HepG2 (cell line): ENCODE data around the gene MYO9A. TPM values are rescaled to one million over a fixed set of nuclear protein-coding genes. Genes with fewer than 3 reads are reported as not detected.

ENCODE experiments used
- CREM ChIP-seq, 2 experiments: sonication (generic) in 1 of 2; formaldehyde crosslinking in 1 of 2; IDR thresholded peaks; 2 replicates each; pipeline versions ENCODE4 v1.4.0 to v1.6.1; 2016 to 2020; ENCODE audit warnings: antibody characterized with exemption in 1 of 2, mild to moderate bottlenecking in 1 of 2, missing genetic modification reagents in 1 of 2
- NAIF1 ChIP-seq: sonication (generic); formaldehyde crosslinking; IDR thresholded peaks from 2 replicates; pipeline ENCODE4 v1.5.0; 2020; ENCODE audit warnings: mild to moderate bottlenecking, missing genetic modification reagents, borderline replicate concordance
- RAD51 ChIP-seq: fragments of 450-650 bp; IDR thresholded peaks from 2 replicates; pipeline ENCODE4 v1.6.1; 2016; ENCODE audit warnings: borderline replicate concordance
- SALL2 ChIP-seq: sonication (generic); formaldehyde crosslinking; IDR thresholded peaks from 2 replicates; pipeline ENCODE4 v1.8.1; 2023; ENCODE audit warnings: mild to moderate bottlenecking, missing genetic modification reagents, inconsistent platforms
- THAP11 ChIP-seq: IDR thresholded peaks from 2 replicates; pipeline ENCODE4 v1.6.1; 2016; ENCODE audit warnings: missing biosample characterization, missing genetic modification reagents
- ZNF674 ChIP-seq: sonication (generic); formaldehyde crosslinking; IDR thresholded peaks from 2 replicates; pipeline ENCODE4 v1.5.0; 2020; ENCODE audit warnings: low read depth, mild to moderate bottlenecking, missing genetic modification reagents
- polyA plus RNA-seq, 8 experiments: library from polyadenylated mRNA; depleted of rRNA in 3 of 8; stranded (reverse) in 7 of 8; unstranded in 1 of 8; fragments of >200 nt; fragmentation: Illumina TruSeq in 4 of 8; extraction: Trizol in 4 of 8; gene quantifications; 2 replicates each; pipeline versions ENCODE4 v1.2.1 to v1.2.3, GENCODE V29; 2011 to 2016; ENCODE audit warnings: low read depth in 4 of 8, missing spikeins in 1 of 8, mixed read lengths in 1 of 8; ENCODE audit not compliant: insufficient read depth in 1 of 8
- total RNA-seq, 5 experiments: library from RNA; depleted of rRNA; stranded (reverse); fragments of >200 nt; fragmentation: Illumina TruSeq; extraction: Trizol; gene quantifications; 2 replicates each; pipeline ENCODE4 v1.2.3, GENCODE V29; 2016; ENCODE audit warnings: low read depth in 1 of 5
- TF ChIP-seq, protein P1 (sequence below): sonication (generic); formaldehyde crosslinking; IDR thresholded peaks from 2 replicates; pipeline ENCODE4 v1.4.0; 2020; ENCODE audit warnings: mild to moderate bottlenecking, missing genetic modification reagents
- TF ChIP-seq, protein P2 (sequence below): sonication (generic); formaldehyde crosslinking; IDR thresholded peaks from 2 replicates; pipeline ENCODE4 v1.5.0; 2020; ENCODE audit warnings: mild to moderate bottlenecking, missing genetic modification reagents, moderate library complexity
- TF ChIP-seq, protein P3 (sequence below): IDR thresholded peaks from 2 replicates; pipeline ENCODE4 v1.6.1; 2016; ENCODE audit warnings: missing genetic modification reagents, missing compliant biosample characterization
- TF ChIP-seq, protein P4 (sequence below), 2 experiments: IDR thresholded peaks; 2 replicates each; pipeline ENCODE4 v1.6.1; 2011 to 2012; ENCODE audit warnings: low read length in 2 of 2, borderline replicate concordance in 1 of 2, low read depth in 1 of 2, mild to moderate bottlenecking in 1 of 2, moderate library complexity in 1 of 2
- TF ChIP-seq, protein P5 (sequence below): IDR thresholded peaks from 2 replicates; pipeline ENCODE4 v1.6.1; 2016; ENCODE audit warnings: low read depth, control low read depth

Gene MYO9A
- total and polyA plus RNA-seq, 2 of the 13 experiments (the other 11 are each of a cell fraction or from before 2014, with no cell fraction given): 4.8 to 15.3 TPM

DNA sequence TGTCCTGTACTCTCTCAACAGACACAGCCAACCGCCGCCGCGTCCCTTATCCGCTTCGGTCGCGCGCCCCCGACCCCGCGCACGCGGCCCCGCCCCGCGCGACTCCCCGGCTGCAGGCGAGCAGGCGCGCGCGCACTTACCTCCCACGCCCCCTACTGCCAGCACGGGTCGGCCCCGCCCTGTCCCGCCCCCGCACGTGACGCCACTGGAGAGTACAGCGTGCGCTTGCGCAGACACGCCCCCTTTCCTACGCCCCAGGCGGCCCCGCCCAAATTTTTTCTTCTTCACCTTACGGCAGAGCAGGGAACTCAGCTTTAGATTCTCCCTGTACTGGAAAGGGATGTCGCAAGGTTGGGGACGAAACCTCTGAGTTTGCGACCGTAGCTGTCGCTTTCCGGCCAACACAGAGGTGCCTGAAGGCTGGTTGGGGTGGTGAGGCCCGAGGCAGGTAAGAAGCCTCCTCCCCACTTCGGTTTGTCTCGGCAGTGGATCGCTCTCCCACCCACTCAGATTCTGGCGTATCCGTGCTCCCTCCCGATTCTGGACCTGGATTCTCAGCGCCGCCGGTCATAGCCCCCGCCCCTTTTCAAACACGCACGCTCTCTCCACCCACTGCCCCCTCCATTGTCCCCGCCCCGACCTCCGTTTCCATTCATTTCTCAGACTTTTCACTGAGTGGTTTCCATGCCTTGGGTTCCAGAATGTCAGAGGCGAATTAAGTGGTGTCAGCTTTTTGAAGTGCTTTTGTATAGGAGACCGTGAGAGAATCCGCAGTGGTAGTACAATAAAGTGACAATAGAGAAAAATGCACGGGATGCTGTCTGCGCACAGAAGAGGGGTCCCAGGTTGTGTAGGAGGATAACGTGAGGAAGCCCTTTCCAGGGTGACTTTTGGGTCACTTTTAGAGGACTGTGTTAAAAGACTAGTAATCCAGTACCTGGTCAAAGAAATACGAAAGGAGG, at the start of gene MYO9A, which contains the start of gene SENP8 (continued):
- TF ChIP-seq, protein P1, sequence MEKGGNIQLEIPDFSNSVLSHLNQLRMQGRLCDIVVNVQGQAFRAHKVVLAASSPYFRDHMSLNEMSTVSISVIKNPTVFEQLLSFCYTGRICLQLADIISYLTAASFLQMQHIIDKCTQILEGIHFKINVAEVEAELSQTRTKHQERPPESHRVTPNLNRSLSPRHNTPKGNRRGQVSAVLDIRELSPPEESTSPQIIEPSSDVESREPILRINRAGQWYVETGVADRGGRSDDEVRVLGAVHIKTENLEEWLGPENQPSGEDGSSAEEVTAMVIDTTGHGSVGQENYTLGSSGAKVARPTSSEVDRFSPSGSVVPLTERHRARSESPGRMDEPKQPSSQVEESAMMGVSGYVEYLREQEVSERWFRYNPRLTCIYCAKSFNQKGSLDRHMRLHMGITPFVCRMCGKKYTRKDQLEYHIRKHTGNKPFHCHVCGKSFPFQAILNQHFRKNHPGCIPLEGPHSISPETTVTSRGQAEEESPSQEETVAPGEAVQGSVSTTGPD: no peak
- TF ChIP-seq NAIF1 (CRISPR knock-in tag): peak; percentile 88; the same call in 1 of the 2 replicates
- TF ChIP-seq SALL2: 0 out of 2 replicates have a peak, but pooled peaks have one; percentile 46
- peak; percentile 78 for TF ChIP-seq THAP11
- peak; percentile 41; the same call in 1 of the 2 replicates for TF ChIP-seq CREM (IDR thresholded peaks at IDR 0.05)
- no peak for TF ChIP-seq CREM (CRISPR knock-in tag; IDR thresholded peaks at IDR 0.05)
- 0 out of 2 replicates have a peak, but pooled peaks have one; percentile 38 for TF ChIP-seq RAD51
- TF ChIP-seq, protein P2, sequence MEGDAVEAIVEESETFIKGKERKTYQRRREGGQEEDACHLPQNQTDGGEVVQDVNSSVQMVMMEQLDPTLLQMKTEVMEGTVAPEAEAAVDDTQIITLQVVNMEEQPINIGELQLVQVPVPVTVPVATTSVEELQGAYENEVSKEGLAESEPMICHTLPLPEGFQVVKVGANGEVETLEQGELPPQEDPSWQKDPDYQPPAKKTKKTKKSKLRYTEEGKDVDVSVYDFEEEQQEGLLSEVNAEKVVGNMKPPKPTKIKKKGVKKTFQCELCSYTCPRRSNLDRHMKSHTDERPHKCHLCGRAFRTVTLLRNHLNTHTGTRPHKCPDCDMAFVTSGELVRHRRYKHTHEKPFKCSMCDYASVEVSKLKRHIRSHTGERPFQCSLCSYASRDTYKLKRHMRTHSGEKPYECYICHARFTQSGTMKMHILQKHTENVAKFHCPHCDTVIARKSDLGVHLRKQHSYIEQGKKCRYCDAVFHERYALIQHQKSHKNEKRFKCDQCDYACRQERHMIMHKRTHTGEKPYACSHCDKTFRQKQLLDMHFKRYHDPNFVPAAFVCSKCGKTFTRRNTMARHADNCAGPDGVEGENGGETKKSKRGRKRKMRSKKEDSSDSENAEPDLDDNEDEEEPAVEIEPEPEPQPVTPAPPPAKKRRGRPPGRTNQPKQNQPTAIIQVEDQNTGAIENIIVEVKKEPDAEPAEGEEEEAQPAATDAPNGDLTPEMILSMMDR (CRISPR knock-in tag): peak; percentile 49
- TF ChIP-seq, protein P3, sequence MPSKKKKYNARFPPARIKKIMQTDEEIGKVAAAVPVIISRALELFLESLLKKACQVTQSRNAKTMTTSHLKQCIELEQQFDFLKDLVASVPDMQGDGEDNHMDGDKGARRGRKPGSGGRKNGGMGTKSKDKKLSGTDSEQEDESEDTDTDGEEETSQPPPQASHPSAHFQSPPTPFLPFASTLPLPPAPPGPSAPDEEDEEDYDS (CRISPR knock-in tag): peak; percentile 53; the same call in 1 of the 2 replicates
- TF ChIP-seq, protein P4, sequence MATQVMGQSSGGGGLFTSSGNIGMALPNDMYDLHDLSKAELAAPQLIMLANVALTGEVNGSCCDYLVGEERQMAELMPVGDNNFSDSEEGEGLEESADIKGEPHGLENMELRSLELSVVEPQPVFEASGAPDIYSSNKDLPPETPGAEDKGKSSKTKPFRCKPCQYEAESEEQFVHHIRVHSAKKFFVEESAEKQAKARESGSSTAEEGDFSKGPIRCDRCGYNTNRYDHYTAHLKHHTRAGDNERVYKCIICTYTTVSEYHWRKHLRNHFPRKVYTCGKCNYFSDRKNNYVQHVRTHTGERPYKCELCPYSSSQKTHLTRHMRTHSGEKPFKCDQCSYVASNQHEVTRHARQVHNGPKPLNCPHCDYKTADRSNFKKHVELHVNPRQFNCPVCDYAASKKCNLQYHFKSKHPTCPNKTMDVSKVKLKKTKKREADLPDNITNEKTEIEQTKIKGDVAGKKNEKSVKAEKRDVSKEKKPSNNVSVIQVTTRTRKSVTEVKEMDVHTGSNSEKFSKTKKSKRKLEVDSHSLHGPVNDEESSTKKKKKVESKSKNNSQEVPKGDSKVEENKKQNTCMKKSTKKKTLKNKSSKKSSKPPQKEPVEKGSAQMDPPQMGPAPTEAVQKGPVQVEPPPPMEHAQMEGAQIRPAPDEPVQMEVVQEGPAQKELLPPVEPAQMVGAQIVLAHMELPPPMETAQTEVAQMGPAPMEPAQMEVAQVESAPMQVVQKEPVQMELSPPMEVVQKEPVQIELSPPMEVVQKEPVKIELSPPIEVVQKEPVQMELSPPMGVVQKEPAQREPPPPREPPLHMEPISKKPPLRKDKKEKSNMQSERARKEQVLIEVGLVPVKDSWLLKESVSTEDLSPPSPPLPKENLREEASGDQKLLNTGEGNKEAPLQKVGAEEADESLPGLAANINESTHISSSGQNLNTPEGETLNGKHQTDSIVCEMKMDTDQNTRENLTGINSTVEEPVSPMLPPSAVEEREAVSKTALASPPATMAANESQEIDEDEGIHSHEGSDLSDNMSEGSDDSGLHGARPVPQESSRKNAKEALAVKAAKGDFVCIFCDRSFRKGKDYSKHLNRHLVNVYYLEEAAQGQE (IDR thresholded peaks at IDR 0.05; ENCODE audit: borderline replicate concordance in 1 of 2, low read depth in 1 of 2, low read length in 2 of 2): 0 out of 4 replicates have a peak, but pooled peaks of 1 of the 2 experiments have one; percentile 38
- TF ChIP-seq, protein P5, sequence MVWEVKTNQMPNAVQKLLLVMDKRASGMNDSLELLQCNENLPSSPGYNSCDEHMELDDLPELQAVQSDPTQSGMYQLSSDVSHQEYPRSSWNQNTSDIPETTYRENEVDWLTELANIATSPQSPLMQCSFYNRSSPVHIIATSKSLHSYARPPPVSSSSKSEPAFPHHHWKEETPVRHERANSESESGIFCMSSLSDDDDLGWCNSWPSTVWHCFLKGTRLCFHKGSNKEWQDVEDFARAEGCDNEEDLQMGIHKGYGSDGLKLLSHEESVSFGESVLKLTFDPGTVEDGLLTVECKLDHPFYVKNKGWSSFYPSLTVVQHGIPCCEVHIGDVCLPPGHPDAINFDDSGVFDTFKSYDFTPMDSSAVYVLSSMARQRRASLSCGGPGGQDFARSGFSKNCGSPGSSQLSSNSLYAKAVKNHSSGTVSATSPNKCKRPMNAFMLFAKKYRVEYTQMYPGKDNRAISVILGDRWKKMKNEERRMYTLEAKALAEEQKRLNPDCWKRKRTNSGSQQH: peak; percentile 75; the same call in 1 of the 2 replicates
- 0 out of 2 replicates have a peak, but pooled peaks have one; percentile 29 for TF ChIP-seq ZNF674 (CRISPR knock-in tag)
